Upper lobe of right lung (tissue), 1 donor: ENCODE results near the gene LRRC1. TPM values are rescaled to one million over a fixed set of nuclear protein-coding genes. Genes with fewer than 3 reads are reported as not detected.

ENCODE experiments used
- ATAC-seq: fragments of 200-7000 bp; cut with Tn5 transposase; one replicate; pipeline ENCODE4 v1.9.1; 2020; ENCODE audit warnings: mild to moderate bottlenecking, moderate library complexity
- DNase-seq: peaks from one replicate; pipeline ENCODE4 v3.0.0-alpha.2; 2020
- H3K27ac ChIP-seq: fragments of 200-600 bp; one replicate; pipeline ENCODE4 v1.8.0; 2022
- H3K27me3 ChIP-seq: fragments of 200-600 bp; one replicate; pipeline ENCODE4 v1.8.0; 2022; ENCODE audit warnings: mild to moderate bottlenecking
- H3K36me3 ChIP-seq: fragments of 200-600 bp; one replicate; pipeline ENCODE4 v1.8.0; 2022
- H3K4me1 ChIP-seq: fragments of 200-600 bp; one replicate; pipeline ENCODE4 v1.8.0; 2022
- H3K4me3 ChIP-seq: fragments of 200-600 bp; one replicate; pipeline ENCODE4 v1.8.0; 2022; ENCODE audit warnings: mild to moderate bottlenecking
- H3K9me3 ChIP-seq: fragments of 200-600 bp; one replicate; pipeline ENCODE4 v1.8.0; 2022
- CTCF ChIP-seq: fragments of 200-600 bp; IDR thresholded peaks from one replicate; pipeline ENCODE4 v1.8.0; 2022; ENCODE audit warnings: antibody characterized with exemption
- intact Hi-C: fragments of 100-400 bp; cut with DNase I; formaldehyde crosslinking; loops from one replicate; pipeline ENCODE4 v1.11.0; 2022
- total RNA-seq: library from RNA; stranded (reverse); fragmentation: NEBNext Ultra II Directional; extraction: Animal tissue kit (Norgen Biotek cat#: 25700); gene quantifications from one replicate; pipeline ENCODE4 v1.2.1, GENCODE V29; 2021
- donor health status: DM: no; HTN: yes; CAD: no; lungs with severe emphysema.

The LRRC1 gene
- total RNA-seq, 1 donor from 2014 or later, result 22.3 TPM

- Histone ChIP-seq H3K36me3 (no peaks in the 10 kb centered on the region), H3K4me3 (no peak overlapping the region), H3K27me3 (no peaks in the 10 kb centered on the region), H3K27ac (no peak overlapping the region), H3K9me3 (no peaks in the 10 kb centered on the region), H3K4me1 (no peaks in the 10 kb centered on the region)
- ATAC-seq (no peak), DNase-seq (no peak)
- TF ChIP-seq CTCF, result no peak
- intact Hi-C loops, result no loop called here
Measured at GRCh38 chr6:53825532-53826321, 30.9 kb downstream of the LRRC1 start.

- no peak for TF ChIP-seq CTCF
- H3K9me3 ChIP-seq, result no peaks in the 10 kb centered on the region
Measured at GRCh38 chr6:53827531-53827930, 32.7 kb downstream of the LRRC1 start.

GRCh38 chr6:53828215-53828614, 33.4 kb downstream of the LRRC1 start:
- DNase-seq (no peak), ATAC-seq (no peak)
- H3K9me3 ChIP-seq, result no peaks in the 10 kb centered on the region
- no peak overlapping the region for H3K4me3 ChIP-seq
- no peaks in the 10 kb centered on the region for H3K27me3 ChIP-seq
- no peak overlapping the region for H3K27ac ChIP-seq
- no peaks in the 10 kb centered on the region for H3K4me1 ChIP-seq
- intact Hi-C loops, result no loop called here
- no peaks in the 10 kb centered on the region for H3K36me3 ChIP-seq
- TF ChIP-seq CTCF, result no peak

More at GRCh38 chr6:53827531-53827930, 32.7 kb downstream of the LRRC1 start:
- no peak overlapping the region for H3K27ac ChIP-seq
- no peaks in the 10 kb centered on the region for H3K4me1 ChIP-seq
- H3K4me3 ChIP-seq, result no peak overlapping the region
- H3K36me3 ChIP-seq, result no peaks in the 10 kb centered on the region
- H3K27me3 ChIP-seq, result no peaks in the 10 kb centered on the region
- DNase-seq (no peak), ATAC-seq (no peak)
- intact Hi-C loops, result no loop called here

GRCh38 chr6:53828966-53829697, 34.3 kb downstream of the LRRC1 start:
- H3K4me3 ChIP-seq, result no peak overlapping the region
- H3K9me3 ChIP-seq, result no peaks in the 10 kb centered on the region
- ATAC-seq, result no peak
- TF ChIP-seq CTCF, result no peak
- DNase-seq, result no peak
- H3K27ac ChIP-seq, result no peak overlapping the region
- H3K4me1 ChIP-seq, result no peaks in the 10 kb centered on the region
- intact Hi-C loops, result no loop called here
- H3K27me3 ChIP-seq, result no peaks in the 10 kb centered on the region
- no peaks in the 10 kb centered on the region for H3K36me3 ChIP-seq

- Histone ChIP-seq H3K36me3 (no peaks in the 10 kb centered on the region), H3K9me3 (no peaks in the 10 kb centered on the region), H3K27me3 (no peaks in the 10 kb centered on the region), H3K4me3 (no peak overlapping the region), H3K4me1 (no peaks in the 10 kb centered on the region), H3K27ac (no peak overlapping the region)
- no peak for DNase-seq
- no peak for TF ChIP-seq CTCF
- no peak for ATAC-seq
- intact Hi-C loops, result no loop called here
Measured at GRCh38 chr6:53829698-53830221, 35.0 kb downstream of the LRRC1 start.
